ENCODE data around the gene PC.
"Not testable (repeated sequence)": the region's sequence is repeated elsewhere in the genome, so short reads cannot be mapped to it uniquely, and the experiment has no call there.

The PC gene

GRCh38 chr11:66835768-66836405 is 122.3 kb downstream of the PC start:
- no peak for DNase-seq

- no peak for DNase-seq
These were observed 123.2 kb downstream of the PC start for GRCh38 chr11:66834943-66835342.

- no peak for DNase-seq
These were observed 123.7 kb downstream of the PC start for GRCh38 chr11:66834539-66834845.

GRCh38 chr11:66824573-66824972 is 133.6 kb downstream of the PC start:
- not testable (repeated sequence) for DNase-seq

DNA sequence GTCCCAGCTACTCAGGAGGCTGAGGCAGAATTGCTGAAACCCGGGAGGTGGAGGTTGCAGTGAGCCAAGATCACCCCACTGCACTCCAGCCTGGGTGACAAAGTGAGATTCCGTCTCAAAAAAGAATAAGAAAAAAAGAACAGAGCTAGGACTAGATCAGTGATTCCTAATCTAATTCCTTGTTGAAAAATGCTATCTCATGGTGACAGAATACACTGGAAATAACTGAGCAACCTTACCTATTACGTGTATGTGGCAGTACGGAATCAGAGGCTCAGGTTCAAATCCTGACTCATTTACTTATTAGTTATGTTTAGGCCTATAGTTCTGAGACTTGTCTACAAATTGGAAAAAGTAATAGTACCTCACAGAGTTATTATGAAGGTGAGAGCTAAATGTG is 134.5 kb downstream of the PC start:
- no peak for DNase-seq

- DNase-seq = no peak
These were observed 137.3 kb downstream of the PC start for GRCh38 chr11:66820901-66821300.

- no peak for DNase-seq
These were observed 137.8 kb downstream of the PC start for GRCh38 chr11:66820381-66820780.

GRCh38 chr11:66818231-66818955 is 139.8 kb downstream of the PC start:
- no peak for DNase-seq

GRCh38 chr11:66815646-66816045 is 142.5 kb downstream of the PC start:
- no peak for DNase-seq

- DNase-seq = no peak
These were observed 143.5 kb downstream of the PC start for GRCh38 chr11:66814678-66815077.

- no peak for DNase-seq
These were observed 147.5 kb downstream of the PC start for GRCh38 chr11:66810576-66811185.

GRCh38 chr11:66809592-66809991 is 148.6 kb downstream of the PC start:
- no peak for DNase-seq

DNA sequence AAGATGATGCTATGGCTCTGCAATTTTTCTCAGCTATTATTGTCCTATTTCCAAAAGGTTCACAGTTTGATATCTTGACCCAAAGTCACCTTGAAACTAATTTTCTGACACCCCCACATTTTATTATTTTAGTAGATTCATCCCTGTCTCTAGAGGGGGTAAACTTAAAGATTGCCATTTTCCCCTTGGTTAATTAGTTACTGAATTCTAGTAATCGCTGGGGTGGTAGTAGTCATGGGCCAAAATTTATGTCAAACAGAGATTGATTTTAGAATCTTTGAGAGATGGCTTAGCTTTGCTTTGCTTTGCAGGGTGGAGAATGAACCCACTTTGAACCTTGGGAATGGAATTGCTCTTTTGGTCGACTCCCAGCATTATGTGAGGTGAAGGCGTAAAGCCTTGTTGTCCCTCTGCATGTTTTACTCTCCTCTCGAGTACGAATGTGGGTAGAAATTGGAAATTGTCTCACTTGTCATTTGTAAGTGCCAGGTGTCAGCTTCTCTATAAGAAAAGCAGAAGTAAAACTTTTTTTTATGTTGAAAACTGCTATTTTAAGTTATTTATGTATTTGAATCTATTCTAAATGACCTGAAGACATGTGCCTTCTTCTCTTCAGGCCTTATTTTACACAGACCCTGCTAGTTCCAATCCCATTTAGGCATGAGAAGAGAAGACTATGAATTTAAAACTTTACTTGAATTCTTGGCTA is 157.3 kb downstream of the PC start:
- DNase-seq = no peak

- DNase-seq = not testable (repeated sequence)
These were observed 158.4 kb downstream of the PC start for GRCh38 chr11:66799815-66800214.
